Naive thymus-derived CD4-positive, alpha-beta T cell (primary cell): ENCODE results near the gene ACKR1. TPM values are rescaled to one million over a fixed set of nuclear protein-coding genes. Genes with fewer than 3 reads are reported as not detected.

Source experiments
- ATAC-seq: fragments of 150-1000 bp; cut with Tn5 transposase; 2 replicates; pipeline ENCODE4 v1.10.0; 2021; ENCODE audit warnings: mild to moderate bottlenecking, moderate library complexity
- CTCF ChIA-PET: fragments of 350-600 bp; sonication (Branson Sonifier 250); formaldehyde crosslinking; loops from one replicate; lab custom pipeline; 2021; ENCODE audit warnings: antibody characterized with exemption; lab: Charles Lee
- POLR2A ChIA-PET: fragments of 350-600 bp; sonication (Branson Sonifier 250); formaldehyde crosslinking; loops from one replicate; lab custom pipeline; 2021; ENCODE audit warnings: antibody characterized with exemption, inconsistent platforms; lab: Charles Lee
- DNase-seq, 9 donors: peaks; one replicate each; pipeline versions ENCODE4 v3.0.0 to v3.0.0-alpha.2; 2020 to 2022; ENCODE audit warnings: mixed read lengths in 1 of 9
- H3K27ac ChIP-seq: one replicate; pipeline ENCODE4 v1.7.0; 2013; ENCODE audit warnings: mild to moderate bottlenecking, low read depth, low read length, moderate library complexity
- H3K27me3 ChIP-seq, 2 donors: one replicate each; pipeline ENCODE4 v1.7.0; 2013; ENCODE audit warnings: low read length in 2 of 2, mild to moderate bottlenecking in 2 of 2, moderate library complexity in 2 of 2; ENCODE audit not compliant: control insufficient read depth in 2 of 2, insufficient read depth in 2 of 2
- H3K36me3 ChIP-seq, 3 experiments: 1 replicate in 2 of 3; 2 replicates in 1 of 3; pipeline ENCODE4 v1.7.0; 2013; ENCODE audit warnings: low read length in 3 of 3, mild to moderate bottlenecking in 3 of 3, moderate library complexity in 1 of 3; ENCODE audit not compliant: insufficient read depth in 3 of 3, control insufficient read depth in 2 of 3
- H3K4me1 ChIP-seq, 2 donors: one replicate each; pipeline ENCODE4 v1.7.0; 2013; ENCODE audit warnings: low read length in 2 of 2, mild to moderate bottlenecking in 2 of 2, moderate library complexity in 1 of 2; ENCODE audit not compliant: control insufficient read depth in 2 of 2, insufficient read depth in 2 of 2
- H3K4me3 ChIP-seq: 2 replicates; pipeline ENCODE4 v1.7.0; 2013; ENCODE audit warnings: mild to moderate bottlenecking, low read length
- H3K9me3 ChIP-seq, 3 experiments: 1 replicate in 2 of 3; 2 replicates in 1 of 3; pipeline ENCODE4 v1.7.0; 2013; ENCODE audit warnings: low read length in 3 of 3; ENCODE audit not compliant: control insufficient read depth in 2 of 3
- H3K27ac Mint-ChIP-seq, 9 donors: one replicate each; pipeline ENCODE4 v1.8.0; 2020 to 2022; ENCODE audit warnings: mixed read lengths in 9 of 9, mild to moderate bottlenecking in 8 of 9, moderate library complexity in 5 of 9, inconsistent platforms in 2 of 9
- H3K27me3 Mint-ChIP-seq, 5 donors: one replicate each; pipeline ENCODE4 v1.8.0; 2021 to 2022; ENCODE audit warnings: mixed read lengths in 5 of 5, mild to moderate bottlenecking in 1 of 5
- H3K36me3 Mint-ChIP-seq, 5 donors: one replicate each; pipeline ENCODE4 v1.8.0; 2020 to 2022; ENCODE audit warnings: mixed read lengths in 5 of 5, mild to moderate bottlenecking in 3 of 5, inconsistent platforms in 1 of 5
- H3K4me1 Mint-ChIP-seq, 7 donors: one replicate each; pipeline ENCODE4 v1.8.0; 2020 to 2022; ENCODE audit warnings: mixed read lengths in 7 of 7, mild to moderate bottlenecking in 3 of 7, inconsistent platforms in 1 of 7
- H3K4me3 Mint-ChIP-seq, 10 donors: one replicate each; pipeline ENCODE4 v1.8.0; 2020 to 2022; ENCODE audit warnings: mild to moderate bottlenecking in 10 of 10, mixed read lengths in 10 of 10, moderate library complexity in 6 of 10, inconsistent platforms in 2 of 10
- H3K9me3 Mint-ChIP-seq, 11 donors: one replicate each; pipeline ENCODE4 v1.8.0; 2020 to 2022; ENCODE audit warnings: mixed read lengths in 11 of 11, mild to moderate bottlenecking in 4 of 11, inconsistent platforms in 1 of 11, moderate library complexity in 1 of 11
- intact Hi-C, 2 donors: fragments of 100-400 bp; cut with micrococcal nuclease; formaldehyde crosslinking; loops; one replicate each; pipeline ENCODE4 v1.15.1; 2023
- polyA plus RNA-seq, 2 donors: library from polyadenylated mRNA; unstranded; fragments of 300-500 nt; fragmentation: Illumina TruSeq; gene quantifications; one replicate each; pipeline ENCODE4 v1.2.3, GENCODE V29; 2021
- total RNA-seq, 6 experiments: library from RNA in 5 of 6; stranded (reverse) in 5 of 6; gene quantifications; 1 replicate in 5 of 6; 2 replicates in 1 of 6; pipeline ENCODE4 v1.2.3 and lab custom pipeline; 2021 to 2026

ACKR1 gene
- total RNA-seq (not detected), polyA plus RNA-seq (not detected), total RNA-seq (lab: John Stamatoyannopoulos, UW) (not detected)

GRCh38 chr1:159204161-159205141 is at the start of gene ACKR1:
Gene ACKR1 (plus strand): TSS chr1:159204875. CDS start chr1:159204960, 85 bp downstream.
- Histone ChIP-seq H3K36me3 (no peaks in the 10 kb centered on the region), H3K4me1 (no peaks in the 10 kb centered on the region), H3K9me3 (no peaks in the 10 kb centered on the region), H3K27ac (no peak within 1 kb of the TSS), H3K27me3 (no peaks in the 10 kb centered on the region), H3K4me3 (no peak within 1 kb of the TSS)
- ATAC-seq (no peak), DNase-seq (no peak)
- POLR2A ChIA-PET, result no interaction called here
- Mint-ChIP-seq H3K36me3 (no peaks in the 10 kb centered on the region), H3K4me3 (no peak within 1 kb of the TSS), H3K27ac (peak within 1 kb of the TSS in 1 of 9 donors; percentile 11), H3K27me3 (peaks cover 46 to 80% (median 73%) of the 10 kb centered on the region in 5 donors), H3K9me3 (peaks cover 0 to 1% (median 0%) of the 10 kb centered on the region in 11 donors), H3K4me1 (peaks cover 0 to 13% (median 5%) of the 10 kb centered on the region in 7 donors)
- intact Hi-C loops, result no loop called here
- CTCF ChIA-PET, result interaction anchor here (0.6 to 1.1 kb wide), 2 partner anchors 9 to 10 kb away, joined by 3 to 5 read pairs; no protein-coding TSS in a partner anchor

- Histone ChIP-seq H3K4me1 (no peaks in the 10 kb centered on the region), H3K9me3 (no peaks in the 10 kb centered on the region), H3K27me3 (peaks cover 3 to 4% of the 10 kb centered on the region in 2 donors), H3K4me3 (no peak overlapping the region), H3K27ac (no peak overlapping the region), H3K36me3 (no peaks in the 10 kb centered on the region)
- ChIA-PET CTCF (interaction anchor here (1.5 to 2.3 kb wide), 2 partner anchors 50 to 846 kb away, joined by 5 to 6 read pairs; no protein-coding TSS in a partner anchor), POLR2A (no interaction called here)
- peaks cover 0 to 8% (median 2%) of the 10 kb centered on the region in 7 donors for H3K4me1 Mint-ChIP-seq
- no peak overlapping the region for H3K27ac Mint-ChIP-seq
- ATAC-seq (peak; percentile 93), DNase-seq (peak; percentile 15 to 63 (median 40))
- H3K36me3 Mint-ChIP-seq, result peaks cover 0 to 4% (median 0%) of the 10 kb centered on the region in 5 donors
- H3K4me3 Mint-ChIP-seq, result peak overlapping the region in 2 of 10 donors; percentile 2 to 5
- H3K9me3 Mint-ChIP-seq, result peaks cover 0 to 5% (median 0%) of the 10 kb centered on the region in 11 donors
- peaks cover 35 to 71% (median 48%) of the 10 kb centered on the region in 5 donors for H3K27me3 Mint-ChIP-seq
- intact Hi-C loops, result loop anchor here (1.0 to 10.0 kb wide), 9 partner anchors 37 to 846 kb away; partner anchors contain the start of gene IGSF9 (in 1 of the 2)
Measured at GRCh38 chr1:159161001-159161718, 43.5 kb upstream of the ACKR1 start.

- Histone ChIP-seq H3K4me1 (no peaks in the 10 kb centered on the region), H3K27ac (no peak overlapping the region), H3K4me3 (no peak overlapping the region), H3K9me3 (no peaks in the 10 kb centered on the region), H3K27me3 (peaks cover 3 to 4% of the 10 kb centered on the region in 2 donors), H3K36me3 (no peaks in the 10 kb centered on the region)
- no peak overlapping the region for H3K4me3 Mint-ChIP-seq
- H3K27ac Mint-ChIP-seq, result no peak overlapping the region
- no peak for DNase-seq
- H3K4me1 Mint-ChIP-seq, result peaks cover 0 to 8% (median 2%) of the 10 kb centered on the region in 7 donors
- peaks cover 0 to 5% (median 0%) of the 10 kb centered on the region in 11 donors for H3K9me3 Mint-ChIP-seq
- CTCF ChIA-PET, result interaction anchor here (1.5 to 2.3 kb wide), 2 partner anchors 49 to 846 kb away, joined by 5 to 6 read pairs; no protein-coding TSS in a partner anchor
- POLR2A ChIA-PET, result no interaction called here
- H3K27me3 Mint-ChIP-seq, result peaks cover 35 to 66% (median 48%) of the 10 kb centered on the region in 5 donors
- H3K36me3 Mint-ChIP-seq, result no peaks in the 10 kb centered on the region
- no peak for ATAC-seq
- intact Hi-C loops, result loop anchor here (1.0 to 10.0 kb wide), 9 partner anchors 37 to 846 kb away; partner anchors contain the start of gene IGSF9 (in 1 of the 2)
Measured at GRCh38 chr1:159161719-159162026, 43.0 kb upstream of the ACKR1 start.

- Histone ChIP-seq H3K27ac (no peak overlapping the region), H3K9me3 (no peaks in the 10 kb centered on the region), H3K4me3 (no peak overlapping the region), H3K36me3 (no peaks in the 10 kb centered on the region), H3K4me1 (no peaks in the 10 kb centered on the region), H3K27me3 (peaks cover 3 to 4% of the 10 kb centered on the region in 2 donors)
- Mint-ChIP-seq H3K27ac (no peak overlapping the region), H3K27me3 (peaks cover 37 to 59% (median 43%) of the 10 kb centered on the region in 5 donors), H3K9me3 (no peaks in the 10 kb centered on the region), H3K4me3 (no peak overlapping the region), H3K4me1 (peaks cover 0 to 8% (median 2%) of the 10 kb centered on the region in 7 donors), H3K36me3 (no peaks in the 10 kb centered on the region)
- POLR2A ChIA-PET, result no interaction called here
- intact Hi-C loops, result loop anchor here (5.0 to 10.0 kb wide), 4 partner anchors 632 to 842 kb away; partner anchors contain the start of gene IGSF9 (in 1 of the 2)
- ATAC-seq (no peak), DNase-seq (no peak)
- CTCF ChIA-PET, result interaction anchor here (1.5 to 2.3 kb wide), 2 partner anchors 48 to 845 kb away, joined by 5 to 6 read pairs; no protein-coding TSS in a partner anchor
Measured at GRCh38 chr1:159162516-159163265, 42.0 kb upstream of the ACKR1 start.

GRCh38 chr1:159163614-159164228 is 41.0 kb upstream of the ACKR1 start:
- peaks cover 3 to 4% of the 10 kb centered on the region in 2 donors for H3K27me3 ChIP-seq
- H3K36me3 ChIP-seq, result no peaks in the 10 kb centered on the region
- ChIA-PET POLR2A (no interaction called here), CTCF (no interaction called here)
- H3K4me1 Mint-ChIP-seq, result peaks cover 0 to 8% (median 2%) of the 10 kb centered on the region in 7 donors
- intact Hi-C loops, result loop anchor here (5.0 to 10.0 kb wide), 4 partner anchors 631 to 841 kb away; partner anchors contain the start of gene IGSF9 (in 1 of the 2)
- peaks cover 46 to 64% (median 49%) of the 10 kb centered on the region in 5 donors for H3K27me3 Mint-ChIP-seq
- H3K4me3 ChIP-seq, result no peak overlapping the region
- no peaks in the 10 kb centered on the region for H3K36me3 Mint-ChIP-seq
- no peak overlapping the region for H3K27ac Mint-ChIP-seq
- H3K27ac ChIP-seq, result no peak overlapping the region
- DNase-seq (no peak), ATAC-seq (no peak)
- H3K4me1 ChIP-seq, result no peaks in the 10 kb centered on the region
- no peaks in the 10 kb centered on the region for H3K9me3 Mint-ChIP-seq
- H3K9me3 ChIP-seq, result no peaks in the 10 kb centered on the region
- H3K4me3 Mint-ChIP-seq, result no peak overlapping the region
